Kidney epithelial cell (primary cell): Measurements from ENCODE around the gene S100PBP. TPM values are rescaled to one million over a fixed set of nuclear protein-coding genes. Genes with fewer than 3 reads are reported as not detected.
A peak's percentile ranks its signal among the peaks of the same experiment; 100 is the strongest.

Experiments used
- DNase-seq: peaks from one replicate; pipeline ENCODE4 v3.0.0-alpha.2; 2010; ENCODE audit warnings: low read depth
- H3K27me3 ChIP-seq: 2 replicates; pipeline ENCODE4 v1.6.0; 2011; ENCODE audit warnings: low read length; ENCODE audit not compliant: control insufficient read depth, insufficient read depth
- H3K36me3 ChIP-seq: 2 replicates; pipeline ENCODE4 v1.5.1; 2011; ENCODE audit warnings: low read length; ENCODE audit not compliant: control insufficient read depth, insufficient read depth
- H3K4me3 ChIP-seq: 2 replicates; pipeline ENCODE4 v1.5.1; 2011; ENCODE audit warnings: low read depth, mild to moderate bottlenecking, control low read depth, low read length
- total RNA-seq: library from RNA; depleted of rRNA; stranded (reverse); fragments of >200 nt; gene quantifications from 2 replicates; pipeline ENCODE4 v1.2.3, GENCODE V29; 2015
- TF ChIP-seq, protein P1 (sequence below): IDR thresholded peaks from 2 replicates; pipeline ENCODE4 v1.5.1; 2011; ENCODE audit warnings: mild to moderate bottlenecking, moderate library complexity, low read length, control low read depth, inconsistent platforms; ENCODE audit not compliant: insufficient read depth, poor library complexity, severe bottlenecking

S100PBP gene
- total RNA-seq, 1 donor from 2014 or later, result 11.2 TPM

GRCh38 chr1:32872192-32872460 is 54.7 kb downstream of the S100PBP start:
- Histone ChIP-seq H3K27me3 (peaks cover 26% of the 10 kb centered on the region), H3K36me3 (no peaks in the 10 kb centered on the region), H3K4me3 (no peak overlapping the region)
- TF ChIP-seq, protein P1, sequence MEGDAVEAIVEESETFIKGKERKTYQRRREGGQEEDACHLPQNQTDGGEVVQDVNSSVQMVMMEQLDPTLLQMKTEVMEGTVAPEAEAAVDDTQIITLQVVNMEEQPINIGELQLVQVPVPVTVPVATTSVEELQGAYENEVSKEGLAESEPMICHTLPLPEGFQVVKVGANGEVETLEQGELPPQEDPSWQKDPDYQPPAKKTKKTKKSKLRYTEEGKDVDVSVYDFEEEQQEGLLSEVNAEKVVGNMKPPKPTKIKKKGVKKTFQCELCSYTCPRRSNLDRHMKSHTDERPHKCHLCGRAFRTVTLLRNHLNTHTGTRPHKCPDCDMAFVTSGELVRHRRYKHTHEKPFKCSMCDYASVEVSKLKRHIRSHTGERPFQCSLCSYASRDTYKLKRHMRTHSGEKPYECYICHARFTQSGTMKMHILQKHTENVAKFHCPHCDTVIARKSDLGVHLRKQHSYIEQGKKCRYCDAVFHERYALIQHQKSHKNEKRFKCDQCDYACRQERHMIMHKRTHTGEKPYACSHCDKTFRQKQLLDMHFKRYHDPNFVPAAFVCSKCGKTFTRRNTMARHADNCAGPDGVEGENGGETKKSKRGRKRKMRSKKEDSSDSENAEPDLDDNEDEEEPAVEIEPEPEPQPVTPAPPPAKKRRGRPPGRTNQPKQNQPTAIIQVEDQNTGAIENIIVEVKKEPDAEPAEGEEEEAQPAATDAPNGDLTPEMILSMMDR, result no peak
- DNase-seq, result no peak

DNA sequence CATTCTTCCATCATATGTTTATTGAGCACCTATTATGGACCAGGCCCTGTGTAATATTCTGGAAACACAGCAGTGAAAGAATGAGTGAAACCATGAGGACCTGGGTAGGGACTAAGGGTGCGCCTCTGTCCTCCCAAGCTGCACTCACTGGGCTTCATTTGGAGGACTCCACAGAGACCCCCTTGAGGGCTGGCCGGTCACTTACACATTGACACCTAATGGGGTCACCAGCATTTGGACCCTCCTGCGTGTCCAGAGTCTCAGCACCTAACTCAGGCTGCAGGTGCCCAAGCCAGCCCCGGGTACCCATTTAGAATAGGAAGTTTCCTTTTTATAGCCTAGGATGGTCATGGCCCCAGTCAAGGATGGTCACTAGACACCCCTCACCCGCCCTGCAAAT is 56.0 kb downstream of the S100PBP start:
- TF ChIP-seq, protein P1, result no peak
- Histone ChIP-seq H3K4me3 (no peak overlapping the region), H3K36me3 (no peaks in the 10 kb centered on the region), H3K27me3 (peaks cover 27% of the 10 kb centered on the region)
- DNase-seq, result no peak

DNA sequence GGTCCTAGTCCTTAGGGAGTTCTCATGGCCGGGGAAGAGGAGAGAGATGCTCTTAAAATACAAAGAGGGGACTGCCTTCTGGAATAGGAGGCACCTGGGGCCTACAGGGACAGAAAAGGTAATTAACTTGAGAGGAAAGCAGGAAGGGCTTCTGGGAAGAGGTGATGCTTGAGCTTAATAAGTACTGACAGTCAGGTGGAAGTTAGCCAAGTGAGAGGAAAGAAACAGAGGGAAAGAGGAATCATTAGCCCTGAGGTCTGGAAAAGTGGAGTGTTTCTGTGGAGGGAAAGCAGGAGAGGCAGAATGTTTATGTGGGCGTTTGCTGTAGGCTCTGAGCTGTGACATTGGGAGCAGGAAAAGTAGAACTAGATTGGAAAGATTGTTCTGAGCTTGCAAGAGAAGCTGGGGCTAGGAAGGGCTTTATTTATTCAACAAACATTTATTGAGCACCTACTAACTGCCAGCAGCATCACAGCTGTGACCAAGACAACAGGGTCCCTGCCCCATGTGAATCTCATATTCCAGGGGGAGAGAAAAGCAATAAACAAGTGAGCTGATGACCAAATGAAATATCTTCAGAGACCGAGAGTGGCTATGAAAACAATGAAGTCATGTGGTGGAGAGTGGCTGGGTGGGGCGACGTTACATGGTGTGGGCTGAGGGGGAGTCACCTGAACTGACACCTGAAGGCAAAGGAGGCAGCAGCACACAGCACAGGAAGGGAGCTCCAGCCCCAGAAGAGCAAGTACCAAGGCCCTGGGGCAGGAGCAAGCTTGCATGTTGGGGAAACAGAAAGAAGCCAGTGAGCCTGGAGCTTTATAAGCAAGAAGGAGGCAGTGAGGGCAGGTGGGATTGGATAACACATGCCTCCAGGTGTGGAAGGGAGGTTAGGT is 57.7 kb downstream of the S100PBP start:
- Histone ChIP-seq H3K36me3 (no peaks in the 10 kb centered on the region), H3K4me3 (no peak overlapping the region), H3K27me3 (peaks cover 24% of the 10 kb centered on the region)
- no peak for DNase-seq
- TF ChIP-seq, protein P1, result no peak

- DNase-seq, result no peak
- TF ChIP-seq, protein P1, result peak; percentile 92
- Histone ChIP-seq H3K4me3 (no peak overlapping the region), H3K27me3 (peaks cover 16% of the 10 kb centered on the region), H3K36me3 (no peaks in the 10 kb centered on the region)
These were observed 59.1 kb downstream of the S100PBP start for GRCh38 chr1:32876341-32877210.

DNA sequence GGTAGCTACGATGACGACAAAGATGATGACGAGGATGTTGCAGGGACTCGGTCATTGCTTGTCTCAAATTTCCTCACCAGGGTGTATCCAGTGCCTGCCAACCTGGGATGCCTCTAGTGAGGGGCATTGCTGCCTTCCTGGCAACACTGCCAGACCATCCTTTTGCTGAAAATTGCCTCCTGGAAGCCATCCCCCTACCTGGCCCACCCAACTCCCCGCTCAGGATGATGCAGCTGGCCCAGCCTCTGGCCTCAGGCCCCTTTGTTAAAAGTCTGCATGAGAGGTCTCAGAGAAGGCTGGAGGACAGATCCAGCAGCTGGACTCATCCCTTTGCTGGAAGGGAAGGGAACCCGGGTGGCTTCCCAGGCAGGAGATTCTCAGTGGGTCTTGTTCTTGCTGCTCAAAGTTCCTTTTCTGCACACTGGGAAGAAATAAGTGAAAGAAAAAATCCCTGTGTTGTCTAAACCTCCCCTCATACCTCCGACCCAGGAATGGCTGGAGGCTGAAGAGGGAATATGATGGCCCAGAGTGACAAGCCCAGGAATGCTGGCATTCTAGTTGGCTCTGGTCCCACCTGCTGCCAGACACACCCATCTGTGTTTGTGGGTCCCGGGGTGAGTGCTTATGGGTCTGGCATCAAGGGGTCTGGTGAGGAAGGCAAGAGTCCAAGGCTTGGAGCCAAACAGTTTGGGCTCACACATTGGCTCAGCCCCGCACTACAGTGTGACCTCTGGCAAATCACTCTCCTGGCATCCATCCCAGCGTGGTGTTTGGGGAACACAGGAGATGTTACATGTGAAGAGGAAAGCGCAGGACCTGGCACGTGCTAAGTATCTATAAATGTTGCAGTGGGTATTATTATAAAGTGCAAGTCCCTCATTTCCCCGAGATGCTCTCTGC is 60.0 kb downstream of the S100PBP start:
- Histone ChIP-seq H3K36me3 (no peaks in the 10 kb centered on the region), H3K27me3 (peaks cover 12% of the 10 kb centered on the region), H3K4me3 (no peak overlapping the region)
- DNase-seq, result no peak
- TF ChIP-seq, protein P1, result no peak
